ENCODE data around the gene HMCN1.

GRCh38 chr1:186194107-186194756, 460.0 kb downstream of the HMCN1 start:
- TF ChIP-seq CTCF (IDR thresholded peaks at IDR 0.05) (no peak), POLR2AphosphoS5 (IDR thresholded peaks at IDR 0.05) (no peak)
